Right atrium auricular region (tissue), 2 donors: Measurements from ENCODE around the gene STPG3. TPM values are rescaled to one million over a fixed set of nuclear protein-coding genes. Genes with fewer than 3 reads are reported as not detected.
"Not testable (repeated sequence)": the region's sequence is repeated elsewhere in the genome, so short reads cannot be mapped to it uniquely, and the experiment has no call there.

Experiments
- DNase-seq: peaks from one replicate; pipeline ENCODE4 v3.0.0-alpha.2; 2019; ENCODE audit warnings: low spot score
- H3K27ac ChIP-seq, 2 donors: fragments of 200-600 bp; sonication (generic); 1 replicate in 1 of 2; 2 replicates in 1 of 2; pipeline ENCODE4 v1.5.1; 2016 to 2019
- H3K27me3 ChIP-seq, 2 donors: fragments of 200-600 bp; sonication (generic); one replicate each; pipeline versions ENCODE4 v1.5.1 to v1.6.0; 2017 to 2019
- H3K36me3 ChIP-seq: fragments of 200-600 bp; sonication (generic); one replicate; pipeline ENCODE4 v1.5.1; 2016
- H3K4me1 ChIP-seq, 2 donors: fragments of 200-600 bp; sonication (generic); one replicate each; pipeline versions ENCODE4 v1.5.1 to v1.6.0; 2017 to 2019
- H3K4me3 ChIP-seq, 2 donors: fragments of 200-600 bp; sonication (generic); 1 replicate in 1 of 2; 2 replicates in 1 of 2; pipeline ENCODE4 v1.5.1; 2017 to 2019; ENCODE audit warnings: mild to moderate bottlenecking in 1 of 2, moderate library complexity in 1 of 2
- H3K9me3 ChIP-seq, 2 donors: fragments of 200-600 bp; sonication (generic); one replicate each; pipeline ENCODE4 v1.5.1; 2019
- CTCF ChIP-seq, 2 donors: fragments of 200-600 bp; sonication (generic); IDR thresholded peaks; one replicate each; pipeline ENCODE4 v1.5.1; 2019; ENCODE audit warnings: antibody characterized with exemption in 2 of 2
- total RNA-seq, 2 donors: library from RNA; depleted of rRNA; stranded (reverse); fragments of >200 nt; gene quantifications; one replicate each; pipeline ENCODE4 v1.1.0, GENCODE V29; 2016

Gene STPG3
- total RNA-seq, 2 donors from 2014 or later: not detected

- peaks cover 0 to 45% of the 10 kb centered on the region in 2 donors for H3K4me1 ChIP-seq
- peaks cover 0 to 4% of the 10 kb centered on the region in 2 donors for H3K27me3 ChIP-seq
- H3K36me3 ChIP-seq: no peaks in the 10 kb centered on the region
- DNase-seq: no peak
- H3K4me3 ChIP-seq: no peak overlapping the region
- no peaks in the 10 kb centered on the region for H3K9me3 ChIP-seq
- no peak overlapping the region for H3K27ac ChIP-seq
- TF ChIP-seq CTCF (IDR thresholded peaks at IDR 0.05): no peak
These were observed 16.2 kb upstream of the STPG3 start for GRCh38 chr9:137234758-137235423.

GRCh38 chr9:137235424-137236237, 15.5 kb upstream of the STPG3 start:
- H3K27ac ChIP-seq: peak overlapping the region; percentile 12 to 23
- H3K9me3 ChIP-seq: no peaks in the 10 kb centered on the region
- H3K4me1 ChIP-seq: peaks cover 0 to 47% of the 10 kb centered on the region in 2 donors
- TF ChIP-seq CTCF (IDR thresholded peaks at IDR 0.05): no peak
- H3K27me3 ChIP-seq: peaks cover 0 to under 1% of the 10 kb centered on the region in 2 donors
- no peaks in the 10 kb centered on the region for H3K36me3 ChIP-seq
- H3K4me3 ChIP-seq: peak overlapping the region in 1 of 2 donors; percentile 32
- no peak for DNase-seq

GRCh38 chr9:137236238-137236935, 14.7 kb upstream of the STPG3 start:
- Histone ChIP-seq H3K27ac (peak overlapping the region; percentile 12 to 43), H3K4me3 (peak overlapping the region; percentile 0 to 32), H3K4me1 (peaks cover 0 to 47% of the 10 kb centered on the region in 2 donors), H3K36me3 (no peaks in the 10 kb centered on the region), H3K27me3 (no peaks in the 10 kb centered on the region), H3K9me3 (no peaks in the 10 kb centered on the region)
- peak; percentile 100 for TF ChIP-seq CTCF (IDR thresholded peaks at IDR 0.05)
- DNase-seq: peak; percentile 86

- Histone ChIP-seq H3K36me3 (peaks cover 4% of the 10 kb centered on the region), H3K27me3 (no peaks in the 10 kb centered on the region), H3K9me3 (no peaks in the 10 kb centered on the region), H3K27ac (peak overlapping the region; percentile 12 to 43), H3K4me3 (peak overlapping the region; percentile 0 to 32), H3K4me1 (peaks cover 0 to 50% of the 10 kb centered on the region in 2 donors)
- no peak for TF ChIP-seq CTCF (IDR thresholded peaks at IDR 0.05)
- DNase-seq: no peak
These were observed 14.1 kb upstream of the STPG3 start for GRCh38 chr9:137236936-137237421.

GRCh38 chr9:137237759-137238726, 13.0 kb upstream of the STPG3 start:
- no peaks in the 10 kb centered on the region for H3K27me3 ChIP-seq
- no peak overlapping the region for H3K4me3 ChIP-seq
- H3K36me3 ChIP-seq: peaks cover 15% of the 10 kb centered on the region
- no peaks in the 10 kb centered on the region for H3K9me3 ChIP-seq
- H3K27ac ChIP-seq: peak overlapping the region in 1 of 2 donors; percentile 43
- no peak for TF ChIP-seq CTCF (IDR thresholded peaks at IDR 0.05)
- no peak for DNase-seq
- peaks cover 0 to 61% of the 10 kb centered on the region in 2 donors for H3K4me1 ChIP-seq

GRCh38 chr9:137239541-137240200, 11.4 kb upstream of the STPG3 start:
- peak overlapping the region; percentile 95 to 99 for H3K27ac ChIP-seq
- peaks cover 0 to 74% of the 10 kb centered on the region in 2 donors for H3K4me1 ChIP-seq

More at GRCh38 chr9:137239541-137240200, 11.4 kb upstream of the STPG3 start:
- Histone ChIP-seq H3K36me3 (peaks cover 23% of the 10 kb centered on the region), H3K4me3 (peak overlapping the region; percentile 42 to 74)
- H3K27me3 ChIP-seq, H3K9me3 ChIP-seq, DNase-seq: not testable (repeated sequence)
